OCI-LY3 (cell line): ENCODE data around the gene STARD9.

Source experiments
- CTCF ChIP-seq: fragments of 200-600, 300-600 bp; sonication (generic); IDR thresholded peaks from 2 replicates; pipeline ENCODE4 v1.5.1; 2014; ENCODE audit warnings: antibody characterized with exemption, low read length, low read depth
- EZH2phosphoT487 ChIP-seq: fragments of 200-600 bp; shearing (Covaris generic); IDR thresholded peaks from 2 replicates; pipeline ENCODE4 v1.6.1; 2018; ENCODE audit warnings: antibody characterized with exemption, mixed run types, low read depth

GRCh38 chr15:42553554-42553953, 21.9 kb upstream of the STARD9 start:
- TF ChIP-seq CTCF, result no peak
- no peak for TF ChIP-seq EZH2phosphoT487
